ENCODE data around the gene TEX54. TPM values are rescaled to one million over a fixed set of nuclear protein-coding genes. Genes with fewer than 3 reads are reported as not detected.

The TEX54 gene
- total and polyA plus RNA-seq, 2 of the 13 experiments (the other 11 are each of a cell fraction or from before 2014, with no cell fraction given), result not detected

DNA sequence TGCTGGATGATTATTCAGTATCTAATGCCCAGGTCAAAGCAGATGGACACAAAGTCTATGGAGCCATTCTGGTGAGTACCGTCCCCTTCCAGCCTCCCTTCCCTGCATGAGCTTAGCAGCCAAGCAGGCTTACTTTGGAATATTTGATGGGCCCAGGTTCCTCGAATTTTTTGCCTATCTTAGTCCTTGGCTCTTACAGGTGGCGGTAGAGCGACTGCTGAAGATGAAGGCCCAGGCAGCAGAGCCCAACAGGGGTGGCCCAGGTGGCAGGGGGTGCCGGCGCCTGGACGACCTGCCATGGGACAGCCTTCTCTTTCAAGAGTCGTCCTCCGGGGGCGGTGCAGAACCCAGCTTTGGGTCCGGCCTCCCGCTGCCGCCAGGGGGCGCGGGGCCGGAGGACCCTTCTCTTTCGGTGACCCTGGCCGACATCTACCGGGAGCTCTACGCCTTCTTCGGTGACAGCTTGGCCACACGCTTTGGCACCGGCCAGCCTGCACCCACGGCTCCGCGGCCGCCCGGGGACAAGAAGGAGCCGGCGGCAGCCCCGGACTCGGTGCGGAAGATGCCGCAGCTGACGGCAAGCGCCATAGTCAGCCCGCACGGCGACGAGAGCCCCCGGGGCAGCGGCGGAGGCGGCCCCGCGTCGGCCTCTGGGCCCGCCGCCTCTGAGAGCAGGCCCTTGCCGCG, 46.2 kb downstream of the TEX54 start (continued):
- peak; percentile 9; the same call in 1 of the 2 replicates for TF ChIP-seq ZNF546 (CRISPR knock-in tag; conservative IDR thresholded peaks at IDR 0.05)
- no peak; the same call in 1 of the 2 replicates for TF ChIP-seq ZNF761 (CRISPR knock-in tag; conservative IDR thresholded peaks at IDR 0.05)
- no peak for TF ChIP-seq NCOA5 (CRISPR knock-in tag; IDR thresholded peaks at IDR 0.05)
- TF ChIP-seq AKAP8 (CRISPR knock-in tag; IDR thresholded peaks at IDR 0.05), result no peak
- no peak for TF ChIP-seq SMYD3 (CRISPR knock-in tag; IDR thresholded peaks at IDR 0.05)
- TF ChIP-seq, protein P1, sequence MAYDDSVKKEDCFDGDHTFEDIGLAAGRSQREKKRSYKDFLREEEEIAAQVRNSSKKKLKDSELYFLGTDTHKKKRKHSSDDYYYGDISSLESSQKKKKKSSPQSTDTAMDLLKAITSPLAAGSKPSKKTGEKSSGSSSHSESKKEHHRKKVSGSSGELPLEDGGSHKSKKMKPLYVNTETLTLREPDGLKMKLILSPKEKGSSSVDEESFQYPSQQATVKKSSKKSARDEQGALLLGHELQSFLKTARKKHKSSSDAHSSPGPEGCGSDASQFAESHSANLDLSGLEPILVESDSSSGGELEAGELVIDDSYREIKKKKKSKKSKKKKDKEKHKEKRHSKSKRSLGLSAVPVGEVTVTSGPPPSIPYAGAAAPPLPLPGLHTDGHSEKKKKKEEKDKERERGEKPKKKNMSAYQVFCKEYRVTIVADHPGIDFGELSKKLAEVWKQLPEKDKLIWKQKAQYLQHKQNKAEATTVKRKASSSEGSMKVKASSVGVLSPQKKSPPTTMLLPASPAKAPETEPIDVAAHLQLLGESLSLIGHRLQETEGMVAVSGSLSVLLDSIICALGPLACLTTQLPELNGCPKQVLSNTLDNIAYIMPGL (CRISPR knock-in tag; IDR thresholded peaks at IDR 0.05; ENCODE audit: borderline replicate concordance in 1 of 2, low read depth in 1 of 2), result peak; percentile 78 to 93
- 0 out of 2 replicates have a peak, but pooled peaks have one; percentile 62 for TF ChIP-seq HNRNPL (IDR thresholded peaks at IDR 0.05; ENCODE audit: low read depth, low read length)
- TF ChIP-seq NCOA1 (CRISPR knock-in tag; IDR thresholded peaks at IDR 0.05), result no peak
- no peak for TF ChIP-seq HIVEP1 (CRISPR knock-in tag; IDR thresholded peaks at IDR 0.05)
- no peak for TF ChIP-seq ZNF703 (CRISPR knock-in tag; IDR thresholded peaks at IDR 0.05; ENCODE audit: borderline replicate concordance)
- no peak for TF ChIP-seq GTF2F1 (IDR thresholded peaks at IDR 0.05; ENCODE audit: low read length)
- no peak for TF ChIP-seq ZNF850 (CRISPR knock-in tag; conservative IDR thresholded peaks at IDR 0.05)
- TF ChIP-seq NR2F6 (IDR thresholded peaks at IDR 0.05), result no peak
- peak; percentile 50; the same call in 1 of the 2 replicates for TF ChIP-seq NR2F6 (CRISPR knock-in tag; IDR thresholded peaks at IDR 0.05)
- no peak for TF ChIP-seq ZNF382 (CRISPR knock-in tag; IDR thresholded peaks at IDR 0.05; ENCODE audit: borderline replicate concordance)
- no peak for TF ChIP-seq ZNF205 (CRISPR knock-in tag; IDR thresholded peaks at IDR 0.05)
- TF ChIP-seq FOXC1 (CRISPR knock-in tag; IDR thresholded peaks at IDR 0.05; ENCODE audit: borderline replicate concordance), result no peak
- no peak for TF ChIP-seq ZNF484 (CRISPR knock-in tag; IDR thresholded peaks at IDR 0.05; ENCODE audit: borderline replicate concordance, low read depth)
- TF ChIP-seq, protein P2, sequence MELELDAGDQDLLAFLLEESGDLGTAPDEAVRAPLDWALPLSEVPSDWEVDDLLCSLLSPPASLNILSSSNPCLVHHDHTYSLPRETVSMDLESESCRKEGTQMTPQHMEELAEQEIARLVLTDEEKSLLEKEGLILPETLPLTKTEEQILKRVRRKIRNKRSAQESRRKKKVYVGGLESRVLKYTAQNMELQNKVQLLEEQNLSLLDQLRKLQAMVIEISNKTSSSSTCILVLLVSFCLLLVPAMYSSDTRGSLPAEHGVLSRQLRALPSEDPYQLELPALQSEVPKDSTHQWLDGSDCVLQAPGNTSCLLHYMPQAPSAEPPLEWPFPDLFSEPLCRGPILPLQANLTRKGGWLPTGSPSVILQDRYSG (CRISPR knock-in tag; IDR thresholded peaks at IDR 0.05), result no peak
- no peak for TF ChIP-seq MED8 (CRISPR knock-in tag; IDR thresholded peaks at IDR 0.05; ENCODE audit: insufficient replicate concordance)
- TF ChIP-seq, protein P3, sequence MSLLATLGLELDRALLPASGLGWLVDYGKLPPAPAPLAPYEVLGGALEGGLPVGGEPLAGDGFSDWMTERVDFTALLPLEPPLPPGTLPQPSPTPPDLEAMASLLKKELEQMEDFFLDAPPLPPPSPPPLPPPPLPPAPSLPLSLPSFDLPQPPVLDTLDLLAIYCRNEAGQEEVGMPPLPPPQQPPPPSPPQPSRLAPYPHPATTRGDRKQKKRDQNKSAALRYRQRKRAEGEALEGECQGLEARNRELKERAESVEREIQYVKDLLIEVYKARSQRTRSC (CRISPR knock-in tag; IDR thresholded peaks at IDR 0.05; ENCODE audit: low read depth), result no peak
- TF ChIP-seq ZNF160 (CRISPR knock-in tag; IDR thresholded peaks at IDR 0.05), result 0 out of 2 replicates have a peak, but pooled peaks have one; percentile 9
- no peak for TF ChIP-seq TCF7 (IDR thresholded peaks at IDR 0.05; ENCODE audit: low read depth)
- no peak for TF ChIP-seq ZNF569 (CRISPR knock-in tag; IDR thresholded peaks at IDR 0.05; ENCODE audit: borderline replicate concordance)
